Activated gamma-delta T cell treated with Interleukin-2 at 50 U/mL for 16 hours (primary cell): ENCODE data around the gene SNX2.
"Not testable (repeated sequence)": the region's sequence is repeated elsewhere in the genome, so short reads cannot be mapped to it uniquely, and the experiment has no call there.

Source experiments
- DNase-seq: peaks from one replicate; pipeline ENCODE4 v3.0.0-alpha.2; 2020

SNX2 gene

GRCh38 chr5:122845229-122846050 lies 70.6 kb downstream of the SNX2 start, which contains the start of gene SNX24:
Gene SNX24 (plus strand): TSS chr5:122845613. CDS start chr5:122845634, 21 bp downstream.
- DNase-seq: peak; percentile 64

GRCh38 chr5:122846051-122846550 lies 71.2 kb downstream of the SNX2 start:
- no peak for DNase-seq

- DNase-seq: no peak
These were observed 72.8 kb downstream of the SNX2 start for GRCh38 chr5:122847687-122848081.

GRCh38 chr5:122849771-122850170 lies 74.9 kb downstream of the SNX2 start:
- DNase-seq: no peak

GRCh38 chr5:122857538-122857937 lies 82.7 kb downstream of the SNX2 start:
- not testable (repeated sequence) for DNase-seq

GRCh38 chr5:122858451-122858850 lies 83.6 kb downstream of the SNX2 start:
- no peak for DNase-seq

GRCh38 chr5:122863240-122863639 lies 88.4 kb downstream of the SNX2 start:
- DNase-seq: no peak

GRCh38 chr5:122863721-122864120 lies 88.8 kb downstream of the SNX2 start:
- DNase-seq: no peak

- no peak for DNase-seq
These were observed 89.5 kb downstream of the SNX2 start for GRCh38 chr5:122864400-122864799.

- no peak for DNase-seq
These were observed 90.0 kb downstream of the SNX2 start for GRCh38 chr5:122864842-122865241.

GRCh38 chr5:122870219-122870856 lies 95.5 kb downstream of the SNX2 start:
- DNase-seq: no peak

- no peak for DNase-seq
These were observed 96.8 kb downstream of the SNX2 start for GRCh38 chr5:122871661-122872060.

GRCh38 chr5:122874179-122874875 lies 99.4 kb downstream of the SNX2 start:
- DNase-seq: no peak

- no peak for DNase-seq
These were observed 102.6 kb downstream of the SNX2 start for GRCh38 chr5:122877518-122877917.

GRCh38 chr5:122879076-122879475 lies 104.2 kb downstream of the SNX2 start:
- no peak for DNase-seq
